DND-41 (cell line): Measurements from ENCODE around the gene TMEM255B.

ENCODE experiments used
- EZH2 ChIP-seq: IDR thresholded peaks from 3 replicates; pipeline ENCODE4 v1.6.1; 2012; ENCODE audit warnings: borderline replicate concordance, low read depth, mild to moderate bottlenecking, moderate library complexity, low read length, inconsistent platforms; ENCODE audit not compliant: severe bottlenecking
- TF ChIP-seq, protein P1 (sequence below): IDR thresholded peaks from 2 replicates; pipeline ENCODE4 v1.5.1; 2012; ENCODE audit warnings: borderline replicate concordance, low read length, moderate library complexity, mild to moderate bottlenecking; ENCODE audit not compliant: poor library complexity, severe bottlenecking; ENCODE audit errors: extremely low read depth

- TF ChIP-seq, protein P1, sequence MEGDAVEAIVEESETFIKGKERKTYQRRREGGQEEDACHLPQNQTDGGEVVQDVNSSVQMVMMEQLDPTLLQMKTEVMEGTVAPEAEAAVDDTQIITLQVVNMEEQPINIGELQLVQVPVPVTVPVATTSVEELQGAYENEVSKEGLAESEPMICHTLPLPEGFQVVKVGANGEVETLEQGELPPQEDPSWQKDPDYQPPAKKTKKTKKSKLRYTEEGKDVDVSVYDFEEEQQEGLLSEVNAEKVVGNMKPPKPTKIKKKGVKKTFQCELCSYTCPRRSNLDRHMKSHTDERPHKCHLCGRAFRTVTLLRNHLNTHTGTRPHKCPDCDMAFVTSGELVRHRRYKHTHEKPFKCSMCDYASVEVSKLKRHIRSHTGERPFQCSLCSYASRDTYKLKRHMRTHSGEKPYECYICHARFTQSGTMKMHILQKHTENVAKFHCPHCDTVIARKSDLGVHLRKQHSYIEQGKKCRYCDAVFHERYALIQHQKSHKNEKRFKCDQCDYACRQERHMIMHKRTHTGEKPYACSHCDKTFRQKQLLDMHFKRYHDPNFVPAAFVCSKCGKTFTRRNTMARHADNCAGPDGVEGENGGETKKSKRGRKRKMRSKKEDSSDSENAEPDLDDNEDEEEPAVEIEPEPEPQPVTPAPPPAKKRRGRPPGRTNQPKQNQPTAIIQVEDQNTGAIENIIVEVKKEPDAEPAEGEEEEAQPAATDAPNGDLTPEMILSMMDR, result no peak
- no peak for TF ChIP-seq EZH2
These were observed 55.4 kb downstream of the TMEM255B start for GRCh38 chr13:113814435-113814821.
